Heart right ventricle (tissue), 16 donors: ENCODE data around the gene CYBC1. TPM values are rescaled to one million over a fixed set of nuclear protein-coding genes. Genes with fewer than 3 reads are reported as not detected.

Experiments used
- ATAC-seq, 8 donors: fragments of 200-7000 bp; cut with Tn5 transposase; one replicate each; pipeline ENCODE4 v1.9.1; 2020; ENCODE audit warnings: mild to moderate bottlenecking in 8 of 8, moderate library complexity in 8 of 8, moderate number of reproducible peaks in 1 of 8
- DNase-seq, 2 donors: peaks; one replicate each; pipeline ENCODE4 v3.0.0-alpha.2; 2020
- H3K27ac ChIP-seq, 10 donors: fragments of 200-600 bp; sonication (generic) in 2 of 10; one replicate each; pipeline versions ENCODE4 v1.5.0 to v1.8.0; 2020 to 2022; ENCODE audit warnings: mild to moderate bottlenecking in 3 of 10
- H3K27me3 ChIP-seq, 7 donors: fragments of 200-600 bp; one replicate each; pipeline ENCODE4 v1.8.0; 2021 to 2022; ENCODE audit warnings: mild to moderate bottlenecking in 2 of 7
- H3K36me3 ChIP-seq, 9 donors: fragments of 200-600 bp; sonication (generic) in 1 of 9; one replicate each; pipeline versions ENCODE4 v1.5.0 to v1.8.0; 2020 to 2022; ENCODE audit warnings: mild to moderate bottlenecking in 2 of 9
- H3K4me1 ChIP-seq, 9 donors: fragments of 200-600 bp; sonication (generic) in 1 of 9; one replicate each; pipeline versions ENCODE4 v1.5.0 to v1.8.0; 2020 to 2022; ENCODE audit warnings: mild to moderate bottlenecking in 4 of 9
- H3K4me3 ChIP-seq, 10 donors: fragments of 200-600 bp; sonication (generic) in 2 of 10; one replicate each; pipeline versions ENCODE4 v1.5.0 to v1.8.0; 2020 to 2022; ENCODE audit warnings: mild to moderate bottlenecking in 7 of 10, moderate library complexity in 2 of 10
- H3K9me3 ChIP-seq, 11 donors: fragments of 200-600 bp in 10 of 11; sonication (generic) in 2 of 11; one replicate each; pipeline versions ENCODE4 v1.5.0 to v1.8.0; 2013 to 2022; ENCODE audit warnings: mild to moderate bottlenecking in 2 of 11, control low read depth in 1 of 11, moderate library complexity in 1 of 11
- WGBS, 2 donors: extraction: QIAGEN DNeasy Blood & Tissue Kit; methylation state at CpG; one replicate each; pipeline ENCODE4 v1.1.7; 2013; ENCODE audit warnings: inconsistent platforms in 1 of 2; 5-methylcytosine and 5-hydroxymethylcytosine counted together
- intact Hi-C, 10 donors: fragments of 100-400 bp; cut with DNase I; formaldehyde crosslinking; loops; one replicate each; pipeline versions ENCODE4 v1.11.1 to v1.14.2; 2022
- polyA plus RNA-seq, 2 donors: library from polyadenylated mRNA; stranded (reverse); fragments of 200-250 nt; gene quantifications; one replicate each; pipeline ENCODE4 v1.2.3, GENCODE V29; 2013
- total RNA-seq, 10 donors: library from RNA; stranded (reverse); fragmentation: NEBNext Ultra II Directional in 3 of 10; extraction: Animal tissue kit (Norgen Biotek cat#: 25700) in 3 of 10; gene quantifications; one replicate each; pipeline versions ENCODE4 v1.2.1 to v1.2.4, GENCODE V29; 2021 to 2023
- TF ChIP-seq, protein P1 (sequence below), 9 donors: fragments of 200-600 bp; sonication (generic) in 2 of 9; IDR thresholded peaks; one replicate each; pipeline versions ENCODE4 v1.5.0 to v1.8.0; 2021 to 2022; ENCODE audit warnings: antibody characterized with exemption in 9 of 9, mild to moderate bottlenecking in 5 of 9, moderate library complexity in 1 of 9
- donor health status: Arrhythmogenic right ventricular cardiomyopathy.
- donor health status: ischemic (EF 13 %, LVEDD 7.1; RV severe dilation, severe dysfunction).
- donor health status: healthy with polysubstance abuse.
- donor health status: DM: no; HTN: yes; CAD: no.
- donor health status: DM: no; HTN: no; CAD: no.
- donor health status: ischemic (EF 25% LVEDD 6.9; RV normal size, moderate dysfunction).
- donor health status: ischemic (EF 25% LVEDD 5.7; RV mildly dilated, moderate dysfunction).
- donor health status: healthy.
- donor health status: DM: yes; HTN: yes; CAD: no.
- donor health status: Ischemic cardiomyopathy.
- donor health status: ischemic (EF 35%, LVEDD 5.7; RV mildly dilated, moderate dysfunction).
- donor health status: nonischemic (EF 11% LVEDD 7.7; RV severe dilation, severe dysfunction).
- donor health status: DM: yes; HTN: yes; CAD: no.
- donor health status: PGD.
- donor health status: ischemic (EF 29% LVEDD 5.4; RV normal size, mild dysfunction).
- donor health status: nonischemic (EF 23%, LVEDD 6.1; RV moderate dilation, normal function).

Gene CYBC1
- total and polyA plus RNA-seq, 12 donors, result 13.4 to 56.6 (median 21.0) TPM

DNA sequence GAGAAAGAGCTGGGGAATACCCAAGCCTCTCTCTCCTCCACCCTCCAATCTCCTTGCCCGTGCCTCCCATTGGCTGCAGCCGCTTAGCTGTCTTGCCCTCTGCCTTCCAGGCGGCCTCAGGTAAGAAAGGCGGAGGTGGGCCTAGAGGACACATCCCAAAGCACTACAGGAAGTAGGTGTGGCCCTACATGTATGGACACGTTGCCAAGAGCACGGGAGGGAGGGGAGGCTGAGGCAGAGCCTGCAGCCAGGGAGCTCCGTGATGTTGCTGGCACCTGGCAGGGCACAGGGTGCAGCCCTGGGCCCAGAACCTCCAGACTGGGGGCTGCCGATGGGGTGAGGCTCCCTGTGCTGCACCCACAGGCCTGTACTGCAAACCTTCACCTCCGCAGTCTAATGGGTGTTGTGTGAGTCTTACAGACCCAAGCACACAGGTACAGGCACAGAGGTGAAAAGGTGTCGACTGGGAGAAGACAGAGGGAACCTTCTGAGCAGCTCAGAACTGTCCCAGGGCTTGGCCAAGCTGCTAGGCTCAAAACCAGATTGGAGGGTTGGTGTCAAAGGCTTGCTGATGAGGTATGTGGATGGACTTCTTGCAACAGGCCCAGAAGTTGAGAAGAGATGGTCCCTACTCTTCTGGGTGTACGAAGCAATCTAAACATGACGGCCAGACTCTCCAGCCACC is 45.4 kb upstream of the CYBC1 start:
- 68 to 76% methylated on average over 12 of the region's 12 CpGs for WGBS, 2 donors
- no peaks in the 10 kb centered on the region for H3K9me3 ChIP-seq
- no peaks in the 10 kb centered on the region for H3K36me3 ChIP-seq
- H3K4me3 ChIP-seq, result peak overlapping the region in 2 of 10 donors; percentile 62 to 75
- peak overlapping the region in 4 of 10 donors; percentile 74 to 84 (median 82) for H3K27ac ChIP-seq
- intact Hi-C loops, result loop anchor here in 6 of 10 donors (5.0 to 10.0 kb wide), 6 partner anchors 39 to 144 kb away; partner anchors contain the start of genes NARF (in 1 of the 6) and TEX19 (in 1 of the 6)
- no peak for ATAC-seq
- DNase-seq, result no peak
- no peaks in the 10 kb centered on the region for H3K27me3 ChIP-seq
- TF ChIP-seq, protein P1, sequence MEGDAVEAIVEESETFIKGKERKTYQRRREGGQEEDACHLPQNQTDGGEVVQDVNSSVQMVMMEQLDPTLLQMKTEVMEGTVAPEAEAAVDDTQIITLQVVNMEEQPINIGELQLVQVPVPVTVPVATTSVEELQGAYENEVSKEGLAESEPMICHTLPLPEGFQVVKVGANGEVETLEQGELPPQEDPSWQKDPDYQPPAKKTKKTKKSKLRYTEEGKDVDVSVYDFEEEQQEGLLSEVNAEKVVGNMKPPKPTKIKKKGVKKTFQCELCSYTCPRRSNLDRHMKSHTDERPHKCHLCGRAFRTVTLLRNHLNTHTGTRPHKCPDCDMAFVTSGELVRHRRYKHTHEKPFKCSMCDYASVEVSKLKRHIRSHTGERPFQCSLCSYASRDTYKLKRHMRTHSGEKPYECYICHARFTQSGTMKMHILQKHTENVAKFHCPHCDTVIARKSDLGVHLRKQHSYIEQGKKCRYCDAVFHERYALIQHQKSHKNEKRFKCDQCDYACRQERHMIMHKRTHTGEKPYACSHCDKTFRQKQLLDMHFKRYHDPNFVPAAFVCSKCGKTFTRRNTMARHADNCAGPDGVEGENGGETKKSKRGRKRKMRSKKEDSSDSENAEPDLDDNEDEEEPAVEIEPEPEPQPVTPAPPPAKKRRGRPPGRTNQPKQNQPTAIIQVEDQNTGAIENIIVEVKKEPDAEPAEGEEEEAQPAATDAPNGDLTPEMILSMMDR (IDR thresholded peaks at IDR 0.05), result no peak
- H3K4me1 ChIP-seq, result peaks cover 6 to 30% (median 15%) of the 10 kb centered on the region in 9 donors

DNA sequence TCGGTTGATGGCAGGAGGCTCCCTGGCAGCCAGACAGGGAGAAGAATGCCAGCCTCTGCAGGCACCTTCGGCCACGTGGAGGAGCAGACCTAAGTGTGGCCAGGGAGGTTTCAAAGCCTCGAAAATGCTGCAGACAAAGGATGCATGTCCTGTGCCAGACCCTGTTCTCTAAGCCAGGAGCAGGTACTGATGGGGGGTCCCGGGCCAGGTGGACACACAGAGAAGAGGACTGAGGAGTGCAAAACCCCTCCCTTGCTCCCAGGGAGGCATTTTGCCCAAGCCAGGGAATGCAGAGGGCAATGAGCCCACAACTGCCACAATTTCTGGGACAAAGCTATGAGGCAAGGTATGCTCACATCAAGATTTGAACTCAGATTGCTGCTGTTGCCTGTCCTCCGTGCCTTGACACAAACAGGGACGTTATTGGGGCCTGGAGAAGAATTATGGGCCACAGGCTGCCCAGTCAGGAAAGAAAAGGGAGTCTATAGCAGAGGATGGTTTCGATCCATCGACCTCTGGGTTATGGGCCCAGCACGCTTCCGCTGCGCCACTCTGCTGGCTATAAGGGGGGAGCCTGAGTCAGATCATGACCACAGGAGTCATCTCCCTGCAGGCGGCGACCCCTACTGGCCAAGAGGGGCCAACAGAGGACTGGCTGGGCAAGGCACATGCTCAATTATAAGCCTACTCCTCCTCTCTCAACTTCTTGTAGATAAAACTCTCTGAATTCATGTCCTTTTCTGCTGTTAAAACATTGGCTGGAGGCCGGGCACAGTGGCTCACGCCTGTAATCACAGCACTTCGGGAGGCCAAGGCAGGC is 43.9 kb upstream of the CYBC1 start:
- intact Hi-C loops, result loop anchor here in 6 of 10 donors (5.0 to 10.0 kb wide), 6 partner anchors 37 to 142 kb away; partner anchors contain the start of genes NARF (in 1 of the 6) and TEX19 (in 1 of the 6)

GRCh38 chr17:82493226-82493781 is 42.8 kb upstream of the CYBC1 start:
- DNase-seq, result no peak
- intact Hi-C loops, result loop anchor here in 4 of 10 donors (5.0 to 10.0 kb wide), 4 partner anchors 51 to 139 kb away; partner anchors contain the start of gene TEX19 (in 1 of the 4)
- no peak overlapping the region for H3K27ac ChIP-seq

More for the DNA sequence above, 43.9 kb upstream of the CYBC1 start:
- ATAC-seq (peak; percentile 82 to 92 (median 86)), DNase-seq (peak; percentile 86 to 92)
- peaks cover 6 to 31% (median 15%) of the 10 kb centered on the region in 9 donors for H3K4me1 ChIP-seq
- H3K27ac ChIP-seq, result peak overlapping the region in 7 of 10 donors; percentile 0 to 62 (median 39)
- WGBS, 2 donors, result 5 to 7% methylated on average over 17 of the region's 17 CpGs
- TF ChIP-seq, protein P1 (IDR thresholded peaks at IDR 0.05), result peak; percentile 84 to 97 (median 92)
- H3K9me3 ChIP-seq, result no peaks in the 10 kb centered on the region
- peak overlapping the region in 4 of 10 donors; percentile 5 to 19 (median 14) for H3K4me3 ChIP-seq
- no peaks in the 10 kb centered on the region for H3K27me3 ChIP-seq
- H3K36me3 ChIP-seq, result peaks cover 0 to 1% (median 0%) of the 10 kb centered on the region in 9 donors

More at GRCh38 chr17:82493226-82493781, 42.8 kb upstream of the CYBC1 start:
- peaks cover 10 to 42% (median 15%) of the 10 kb centered on the region in 9 donors for H3K4me1 ChIP-seq
- 82 to 88% methylated on average over 12 of the region's 12 CpGs for WGBS, 2 donors
- no peak overlapping the region for H3K4me3 ChIP-seq
- no peaks in the 10 kb centered on the region for H3K27me3 ChIP-seq
- TF ChIP-seq, protein P1 (IDR thresholded peaks at IDR 0.05), result no peak
- H3K36me3 ChIP-seq, result peaks cover 0 to 13% (median 3%) of the 10 kb centered on the region in 9 donors
- ATAC-seq, result no peak
- no peaks in the 10 kb centered on the region for H3K9me3 ChIP-seq
